Stimulated activated CD8-positive, alpha-beta memory T cell treated with anti-CD3 and anti-CD28 coated beads, Interleukin-4, amount 100 ng/mL, for 4 hours (primary cell): ENCODE measurements around the gene OR51A7.
"Not testable (repeated sequence)": the region's sequence is repeated elsewhere in the genome, so short reads cannot be mapped to it uniquely, and the experiment has no call there.

ENCODE experiments used
- DNase-seq, 2 donors: peaks; one replicate each; pipeline ENCODE4 v3.0.0-alpha.2; 2020; ENCODE audit warnings: low read depth in 2 of 2, low spot score in 1 of 2

OR51A7 gene

DNA sequence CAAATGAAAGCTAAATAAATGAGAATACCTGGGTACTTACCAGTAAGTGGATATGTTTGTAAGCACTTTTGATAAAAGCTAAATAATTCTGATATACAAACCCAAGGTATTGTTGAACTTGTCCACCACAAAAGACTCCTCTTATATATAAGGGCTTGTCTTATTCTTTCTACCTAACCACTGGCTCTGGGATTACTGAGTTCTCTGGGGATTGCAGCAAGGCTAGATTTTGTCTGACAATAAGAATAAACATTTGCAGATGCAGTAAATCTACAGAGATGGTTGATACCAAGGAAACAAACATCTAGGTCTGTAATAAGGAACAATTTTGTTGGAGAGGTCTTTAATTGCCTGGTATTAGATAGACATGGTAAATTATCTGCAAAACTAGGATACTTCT lies 43.9 kb downstream of the OR51A7 start, which contains the start of gene OR51A4:
OR51A4 (minus strand) TSS at position 101 of the 400 bp plus-strand sequence. CDS start 505 bp downstream, outside the sequence.
- no peak for DNase-seq

DNA sequence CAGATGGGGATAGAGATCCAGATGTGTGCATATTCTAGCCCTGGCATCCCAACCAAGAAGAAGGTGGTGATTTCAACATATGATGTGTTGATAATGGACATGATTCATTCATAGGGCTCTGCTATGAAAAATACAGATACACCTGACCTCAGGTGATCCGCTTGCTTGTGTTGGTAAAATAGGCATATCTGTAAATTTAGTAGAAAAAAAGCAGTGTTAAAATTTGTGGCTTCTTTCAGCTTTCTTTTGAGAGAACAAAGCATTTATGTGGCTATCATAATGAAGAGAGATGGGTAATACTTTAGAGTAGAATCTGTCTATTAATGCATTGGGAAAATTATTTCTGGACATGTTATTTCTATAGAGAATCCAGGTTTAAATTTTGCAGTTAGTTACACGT lies 52.0 kb downstream of the OR51A7 start, which contains the start of gene OR51A2:
OR51A2 (minus strand) TSS at position 101 of the 400 bp plus-strand sequence; CDS start at position 101, 0 bp downstream.
- not testable (repeated sequence) for DNase-seq

DNA sequence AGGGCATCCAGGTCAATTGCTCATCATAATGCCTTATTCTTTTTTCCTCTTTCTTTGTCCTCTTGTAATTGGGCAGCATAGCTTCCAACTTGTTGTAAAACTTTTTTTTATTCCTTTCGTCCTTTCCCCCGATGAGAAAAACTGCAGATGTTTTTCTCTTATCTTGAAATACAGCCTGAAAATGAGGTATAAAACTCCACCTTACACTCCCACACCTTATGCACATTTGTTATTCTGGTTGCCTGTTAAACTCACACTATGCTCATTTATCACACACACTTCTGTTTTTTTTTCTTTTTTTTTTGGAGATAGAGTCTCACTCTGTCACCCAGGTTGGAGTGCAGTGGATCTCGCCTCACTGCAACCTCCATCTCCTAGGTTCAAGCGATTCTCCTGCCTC lies 53.8 kb downstream of the OR51A7 start:
- DNase-seq = no peak
